H9 (cell line): ENCODE measurements around the gene KRT39. TPM values are rescaled to one million over a fixed set of nuclear protein-coding genes. Genes with fewer than 3 reads are reported as not detected.

Source experiments
- DNase-seq: peaks from one replicate; pipeline ENCODE4 v3.0.0-alpha.2; 2017
- H2AFZ ChIP-seq: one replicate; pipeline ENCODE4 v1.6.1; 2013; ENCODE audit warnings: mild to moderate bottlenecking, low read length, control low read depth, moderate library complexity
- H2AK5ac ChIP-seq: 2 replicates; pipeline ENCODE4 v1.6.1; 2013; ENCODE audit warnings: low read length, control low read depth, mixed read lengths; ENCODE audit not compliant: insufficient read length
- H2BK120ac ChIP-seq: one replicate; pipeline ENCODE4 v1.6.1; 2013; ENCODE audit warnings: low read depth, mild to moderate bottlenecking, low read length, control low read depth, inconsistent platforms; ENCODE audit not compliant: poor library complexity, severe bottlenecking
- H2BK12ac ChIP-seq: 2 replicates; pipeline ENCODE4 v1.6.1; 2013; ENCODE audit warnings: low read length, control low read depth, mixed read lengths, low read depth; ENCODE audit not compliant: insufficient read length
- H2BK15ac ChIP-seq: 2 replicates; pipeline ENCODE4 v1.6.1; 2013; ENCODE audit warnings: low read depth, low read length, control low read depth
- H2BK20ac ChIP-seq: one replicate; pipeline ENCODE4 v1.6.1; 2013; ENCODE audit warnings: low read depth, mild to moderate bottlenecking, low read length, control low read depth, inconsistent platforms; ENCODE audit not compliant: poor library complexity, severe bottlenecking
- H2BK5ac ChIP-seq: 2 replicates; pipeline ENCODE4 v1.6.1; 2013; ENCODE audit warnings: low read length, control low read depth, mixed read lengths; ENCODE audit not compliant: insufficient read length
- H3K14ac ChIP-seq: 2 replicates; pipeline ENCODE4 v1.6.1; 2013; ENCODE audit warnings: low read length, control low read depth; ENCODE audit not compliant: insufficient read depth
- H3K18ac ChIP-seq: 2 replicates; pipeline ENCODE4 v1.6.1; 2013; ENCODE audit warnings: low read depth, mild to moderate bottlenecking, mixed read lengths, low read length, control low read depth; ENCODE audit not compliant: insufficient read length
- H3K23ac ChIP-seq: 2 replicates; pipeline ENCODE4 v1.6.1; 2013; ENCODE audit warnings: low read length, control low read depth, mixed read lengths, low read depth; ENCODE audit not compliant: insufficient read length
- H3K23me2 ChIP-seq: 2 replicates; pipeline ENCODE4 v1.6.1; 2013; ENCODE audit warnings: low read depth, mild to moderate bottlenecking, mixed read lengths, low read length, control low read depth; ENCODE audit not compliant: insufficient read length, poor library complexity, severe bottlenecking
- H3K27ac ChIP-seq: 2 replicates; pipeline ENCODE4 v1.5.1; 2013; ENCODE audit warnings: low read length, control low read depth, mixed read lengths, low read depth; ENCODE audit not compliant: insufficient read length
- H3K27me3 ChIP-seq: 2 replicates; pipeline ENCODE4 v1.6.1; 2013; ENCODE audit warnings: low read length, control low read depth, inconsistent platforms; ENCODE audit not compliant: insufficient read depth
- H3K4ac ChIP-seq: 2 replicates; pipeline ENCODE4 v1.6.1; 2013; ENCODE audit warnings: low read depth, mild to moderate bottlenecking, control low read depth, inconsistent platforms, low read length, moderate library complexity
- H3K4me1 ChIP-seq: 2 replicates; pipeline ENCODE4 v1.6.1; 2013; ENCODE audit warnings: low read length, control low read depth, inconsistent platforms; ENCODE audit not compliant: insufficient read depth
- H3K4me2 ChIP-seq: 2 replicates; pipeline ENCODE4 v1.6.1; 2013; ENCODE audit warnings: low read length, control low read depth, mixed read lengths; ENCODE audit not compliant: insufficient read length, insufficient read depth
- H3K56ac ChIP-seq: 2 replicates; pipeline ENCODE4 v1.6.1; 2013; ENCODE audit warnings: low read depth, mild to moderate bottlenecking, mixed read lengths, low read length, control low read depth; ENCODE audit not compliant: insufficient read length
- H3K79me1 ChIP-seq: 2 replicates; pipeline ENCODE4 v1.6.1; 2013; ENCODE audit warnings: low read depth, mild to moderate bottlenecking, moderate library complexity, low read length, control low read depth, inconsistent platforms; ENCODE audit not compliant: insufficient read depth, poor library complexity, severe bottlenecking
- H3K79me2 ChIP-seq: 2 replicates; pipeline ENCODE4 v1.6.1; 2013; ENCODE audit warnings: low read length, control low read depth, inconsistent platforms; ENCODE audit not compliant: insufficient read depth
- H3K9ac ChIP-seq: 2 replicates; pipeline ENCODE4 v1.6.1; 2013; ENCODE audit warnings: low read length, control low read depth, mixed read lengths; ENCODE audit not compliant: insufficient read length; ENCODE audit errors: extremely low read depth
- H3K9me3 ChIP-seq: one replicate; pipeline ENCODE4 v1.6.1; 2013; ENCODE audit warnings: low read depth, low read length, inconsistent platforms; ENCODE audit not compliant: control insufficient read depth
- H3T11ph ChIP-seq: one replicate; pipeline ENCODE4 v1.6.1; 2013; ENCODE audit warnings: mild to moderate bottlenecking, low read length, control low read depth, inconsistent platforms
- H4K20me1 ChIP-seq: one replicate; pipeline ENCODE4 v1.6.1; 2013; ENCODE audit not compliant: control insufficient read depth, insufficient read length, insufficient read depth
- H4K5ac ChIP-seq: 2 replicates; pipeline ENCODE4 v1.6.1; 2013; ENCODE audit warnings: low read depth, mild to moderate bottlenecking, mixed read lengths, low read length, control low read depth; ENCODE audit not compliant: insufficient read length
- H4K8ac ChIP-seq: replicated peaks from 2 replicates; pipeline ENCODE4 v1.6.1; 2013; ENCODE audit warnings: low read length, control low read depth, mixed read lengths, low read depth; ENCODE audit not compliant: insufficient read length
- H4K91ac ChIP-seq: 2 replicates; pipeline ENCODE4 v1.6.1; 2013; ENCODE audit warnings: low read depth, mild to moderate bottlenecking, moderate library complexity, mixed read lengths, low read length, control low read depth; ENCODE audit not compliant: insufficient read length
- H3K27ac Mint-ChIP-seq, 3 experiments: 2 replicates in 2 of 3; 3 replicates in 1 of 3; pipeline ENCODE4 v1.8.0; 2020 to 2021; ENCODE audit warnings: mixed read lengths in 3 of 3, mild to moderate bottlenecking in 1 of 3, moderate library complexity in 1 of 3
- H3K27me3 Mint-ChIP-seq: 2 replicates; pipeline ENCODE4 v1.8.0; 2021; ENCODE audit warnings: low read depth, mild to moderate bottlenecking, moderate library complexity, mixed read lengths
- H3K36me3 Mint-ChIP-seq, 3 experiments: 2 replicates in 2 of 3; 3 replicates in 1 of 3; pipeline ENCODE4 v1.8.0; 2020 to 2021; ENCODE audit warnings: low read depth in 3 of 3, mixed read lengths in 3 of 3; ENCODE audit not compliant: insufficient read depth in 1 of 3
- H3K4me1 Mint-ChIP-seq, 2 experiments: 2 replicates each; pipeline ENCODE4 v1.8.0; 2020; ENCODE audit warnings: mixed read lengths in 2 of 2
- H3K4me3 Mint-ChIP-seq, 2 experiments: 2 replicates in 1 of 2; 3 replicates in 1 of 2; pipeline ENCODE4 v1.8.0; 2020 to 2021; ENCODE audit warnings: mild to moderate bottlenecking in 2 of 2, mixed read lengths in 2 of 2, moderate library complexity in 1 of 2
- H3K9me3 Mint-ChIP-seq, 2 experiments: 2 replicates in 1 of 2; 3 replicates in 1 of 2; pipeline ENCODE4 v1.8.0; 2020; ENCODE audit warnings: mild to moderate bottlenecking in 2 of 2, mixed read lengths in 2 of 2, moderate library complexity in 1 of 2
- CTCF ChIP-seq: fragments of 200-600 bp; sonication (generic); conservative IDR thresholded peaks from 3 replicates; pipeline ENCODE4 v1.8.0; 2021; ENCODE audit warnings: antibody characterized with exemption, mild to moderate bottlenecking
- WGBS: extraction: QIAGEN DNeasy Blood & Tissue Kit; methylation state at CpG from one replicate; pipeline ENCODE4 v1.1.7; 2013; ENCODE audit warnings: missing lambda C conversion rate, low lambda C conversion rate, mixed read lengths; ENCODE audit not compliant: insufficient read length; ENCODE audit errors: extremely low coverage; 5-methylcytosine and 5-hydroxymethylcytosine counted together
- total RNA-seq: library from RNA; stranded (reverse); gene quantifications from 2 replicates; pipeline ENCODE4 v1.2.1, GENCODE V29; 2021

The KRT39 gene
- total RNA-seq, 1 experiment from 2014 or later = not detected

GRCh38 chr17:41002814-41003213 lies 36.1 kb upstream of the KRT39 start:
- no peak overlapping the region for H3K4me3 Mint-ChIP-seq
- TF ChIP-seq CTCF = no peak
- Histone ChIP-seq H2BK20ac (no peak overlapping the region), H4K20me1 (no peaks in the 10 kb centered on the region), H3K27ac (no peak overlapping the region), H3K4me2 (no peak overlapping the region), H3K18ac (no peak overlapping the region), H4K91ac (no peak overlapping the region), H4K5ac (no peak overlapping the region), H3K23ac (no peak overlapping the region), H3K9ac (no peak overlapping the region), H2BK15ac (no peak overlapping the region), H3K79me1 (no peaks in the 10 kb centered on the region), H3K27me3 (no peaks in the 10 kb centered on the region), H3K14ac (no peak overlapping the region), H2AFZ (no peak overlapping the region), H3K9me3 (no peaks in the 10 kb centered on the region), H3K79me2 (no peaks in the 10 kb centered on the region), H2BK120ac (no peak overlapping the region), H3K4me1 (0 out of 2 replicates have a peak, but pooled peaks cover 3% of the 10 kb centered on the region), H2BK12ac (no peak overlapping the region), H3K23me2 (no peaks in the 10 kb centered on the region), H3T11ph (no peak overlapping the region), H4K8ac (no peak overlapping the region), H3K4ac (no peak overlapping the region), H2BK5ac (no peak overlapping the region), H2AK5ac (no peak overlapping the region), H3K56ac (no peak overlapping the region)
- no CpG with 5 or more reads among the region's 5 CpGs for WGBS
- H3K36me3 Mint-ChIP-seq = no peaks in the 10 kb centered on the region
- H3K27me3 Mint-ChIP-seq = no peaks in the 10 kb centered on the region
- DNase-seq = no peak
- H3K9me3 Mint-ChIP-seq = no peaks in the 10 kb centered on the region
- peaks cover 4 to 6% of the 10 kb centered on the region in 2 experiments for H3K4me1 Mint-ChIP-seq
- no peak overlapping the region for H3K27ac Mint-ChIP-seq
